MCF 10A (cell line): ENCODE measurements around the gene IGFN1. TPM values are rescaled to one million over a fixed set of nuclear protein-coding genes. Genes with fewer than 3 reads are reported as not detected.

Experiments used
- BruUV-seq: library from RNA; stranded (reverse); fragments of 400-500 nt; replicated peaks from 2 replicates; lab custom pipeline; 2021; lab: Mats Ljungman, UMichigan
- CTCF ChIA-PET: fragments of 300-600 bp; sonication (Branson Sonifier 250); formaldehyde crosslinking; extraction: SDS; loops from one replicate; lab custom pipeline; 2021; ENCODE audit warnings: antibody characterized with exemption, inconsistent platforms; lab: Yijun Ruan, JAX
- POLR2A ChIA-PET: fragments of 300-600, 350-650 bp; sonication (Branson Sonifier 250); formaldehyde crosslinking; extraction: SDS; loops from one replicate; lab custom pipeline; 2020; ENCODE audit warnings: antibody characterized with exemption, inconsistent platforms; lab: Yijun Ruan, JAX
- DNase-seq: peaks from one replicate; pipeline ENCODE4 v3.0.0-alpha.2; 2018; ENCODE audit not compliant: unreplicated experiment
- H3K27ac Mint-ChIP-seq: one replicate; pipeline ENCODE4 v1.8.0; 2022; ENCODE audit warnings: mild to moderate bottlenecking, low read depth, mixed read lengths; ENCODE audit not compliant: unreplicated experiment
- H3K27me3 Mint-ChIP-seq: one replicate; pipeline ENCODE4 v1.8.0; 2022; ENCODE audit warnings: mixed read lengths; ENCODE audit not compliant: insufficient read depth, unreplicated experiment
- H3K36me3 Mint-ChIP-seq: one replicate; pipeline ENCODE4 v1.8.0; 2022; ENCODE audit warnings: mild to moderate bottlenecking, moderate library complexity, mixed read lengths; ENCODE audit not compliant: insufficient read depth, unreplicated experiment
- H3K4me1 Mint-ChIP-seq: one replicate; pipeline ENCODE4 v1.8.0; 2022; ENCODE audit warnings: mixed read lengths; ENCODE audit not compliant: insufficient read depth, unreplicated experiment
- H3K4me3 Mint-ChIP-seq: one replicate; pipeline ENCODE4 v1.8.0; 2022; ENCODE audit warnings: mild to moderate bottlenecking, moderate library complexity, mixed read lengths; ENCODE audit not compliant: unreplicated experiment
- H3K9me3 Mint-ChIP-seq: one replicate; pipeline ENCODE4 v1.8.0; 2022; ENCODE audit warnings: mixed read lengths; ENCODE audit not compliant: unreplicated experiment
- intact Hi-C: fragments of 100-400 bp; cut with micrococcal nuclease; formaldehyde crosslinking; loops from 2 replicates; pipeline ENCODE4 v1.14.1; 2022
- total RNA-seq: library from RNA; stranded (reverse); gene quantifications from 2 replicates; pipeline ENCODE4 v1.2.3, GENCODE V29; 2022
- TF ChIP-seq, protein P1 (sequence below): fragments of 200-600 bp; IDR thresholded peaks from one replicate; pipeline ENCODE4 v1.8.0; 2022; ENCODE audit warnings: antibody characterized with exemption, mild to moderate bottlenecking; ENCODE audit not compliant: unreplicated experiment

Gene IGFN1
- total RNA-seq, 1 experiment from 2014 or later: 0.26 TPM

- peaks cover 5% of the 10 kb centered on the region for H3K4me1 Mint-ChIP-seq
- ChIA-PET POLR2A (interaction anchor here (1.5 kb wide), 1 partner anchor 77 kb away, joined by 3 read pairs; no protein-coding TSS in a partner anchor), CTCF (interaction anchor here (0.5 to 8.1 kb wide), 30 partner anchors 8 to 560 kb away, joined by 3 to 109 read pairs (median 4); no protein-coding TSS in a partner anchor)
- TF ChIP-seq, protein P1, sequence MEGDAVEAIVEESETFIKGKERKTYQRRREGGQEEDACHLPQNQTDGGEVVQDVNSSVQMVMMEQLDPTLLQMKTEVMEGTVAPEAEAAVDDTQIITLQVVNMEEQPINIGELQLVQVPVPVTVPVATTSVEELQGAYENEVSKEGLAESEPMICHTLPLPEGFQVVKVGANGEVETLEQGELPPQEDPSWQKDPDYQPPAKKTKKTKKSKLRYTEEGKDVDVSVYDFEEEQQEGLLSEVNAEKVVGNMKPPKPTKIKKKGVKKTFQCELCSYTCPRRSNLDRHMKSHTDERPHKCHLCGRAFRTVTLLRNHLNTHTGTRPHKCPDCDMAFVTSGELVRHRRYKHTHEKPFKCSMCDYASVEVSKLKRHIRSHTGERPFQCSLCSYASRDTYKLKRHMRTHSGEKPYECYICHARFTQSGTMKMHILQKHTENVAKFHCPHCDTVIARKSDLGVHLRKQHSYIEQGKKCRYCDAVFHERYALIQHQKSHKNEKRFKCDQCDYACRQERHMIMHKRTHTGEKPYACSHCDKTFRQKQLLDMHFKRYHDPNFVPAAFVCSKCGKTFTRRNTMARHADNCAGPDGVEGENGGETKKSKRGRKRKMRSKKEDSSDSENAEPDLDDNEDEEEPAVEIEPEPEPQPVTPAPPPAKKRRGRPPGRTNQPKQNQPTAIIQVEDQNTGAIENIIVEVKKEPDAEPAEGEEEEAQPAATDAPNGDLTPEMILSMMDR: peak; percentile 78
- H3K27me3 Mint-ChIP-seq: no peaks in the 10 kb centered on the region
- H3K4me3 Mint-ChIP-seq: no peak overlapping the region
- H3K9me3 Mint-ChIP-seq: no peaks in the 10 kb centered on the region
- no peak overlapping the region for H3K27ac Mint-ChIP-seq
- no TSS peak for BruUV-seq
- H3K36me3 Mint-ChIP-seq: peaks cover 47% of the 10 kb centered on the region
- DNase-seq: peak; percentile 80
- intact Hi-C loops: loop anchor here (1.0 kb wide), 4 partner anchors 21 to 212 kb away; no protein-coding TSS in a partner anchor
These were observed 41.2 kb upstream of the IGFN1 start for GRCh38 chr1:201149400-201149799.

DNA sequence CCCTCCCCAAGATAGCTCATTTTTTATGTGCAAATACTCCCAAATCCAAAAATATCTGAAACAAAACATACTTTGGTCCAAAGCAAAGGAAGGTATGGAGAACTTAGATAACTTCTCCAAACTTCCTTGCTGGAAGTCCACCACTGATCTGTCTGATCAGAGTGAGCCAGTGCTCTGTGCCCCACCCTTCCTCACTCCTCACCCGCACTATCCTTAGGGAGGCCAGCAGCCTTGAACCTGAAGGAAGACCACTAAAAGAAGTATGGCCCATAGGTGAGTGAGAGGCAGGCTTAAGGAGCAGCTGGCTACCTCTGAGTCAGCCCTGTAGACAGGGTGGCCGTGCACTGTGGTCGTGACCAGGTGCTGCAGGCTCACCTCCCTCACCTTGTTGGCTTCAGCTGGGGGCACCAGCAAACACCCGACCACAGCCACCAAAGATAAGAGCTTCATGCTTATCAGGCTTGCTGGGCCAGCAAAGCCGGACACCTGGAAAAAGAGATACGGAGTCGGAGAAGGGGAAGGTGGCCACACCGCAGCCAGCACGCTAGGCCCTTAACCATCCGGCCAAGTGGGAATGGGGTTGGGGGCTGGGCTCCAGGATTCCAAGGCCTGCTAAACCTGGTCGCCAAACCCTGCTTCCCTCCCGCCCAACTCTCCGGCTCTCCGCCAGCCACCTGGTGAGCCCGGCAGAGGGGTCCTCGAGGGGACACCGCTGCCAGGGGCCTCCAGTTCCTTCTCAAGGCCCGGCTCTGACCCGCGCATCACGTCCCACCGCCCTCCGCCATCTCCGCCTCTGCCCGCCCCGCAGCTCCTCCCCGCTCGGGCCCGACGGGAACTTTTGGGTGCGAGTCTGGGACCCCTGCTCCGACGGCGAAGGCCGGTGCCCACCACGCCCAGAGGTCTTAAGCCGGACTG lies 36.9 kb upstream of the IGFN1 start:
- peak overlapping the region; percentile 14 for H3K27ac Mint-ChIP-seq
- peaks cover 5% of the 10 kb centered on the region for H3K4me1 Mint-ChIP-seq
- CTCF ChIA-PET: interaction anchor here (0.6 to 8.1 kb wide), 17 partner anchors 9 to 408 kb away, joined by 3 to 109 read pairs (median 4); partner anchors contain the start of gene ASCL5
- peaks cover 21% of the 10 kb centered on the region for H3K36me3 Mint-ChIP-seq
- TF ChIP-seq, protein P1: no peak
- intact Hi-C loops: loop anchor here (1.0 kb wide), 1 partner anchor 17 kb away; no protein-coding TSS in a partner anchor
- no TSS peak for BruUV-seq
- no peak for DNase-seq
- H3K9me3 Mint-ChIP-seq: no peaks in the 10 kb centered on the region
- H3K4me3 Mint-ChIP-seq: peak overlapping the region; percentile 82
- peaks cover 12% of the 10 kb centered on the region for H3K27me3 Mint-ChIP-seq
- POLR2A ChIA-PET: interaction anchor here (0.7 to 3.8 kb wide), 32 partner anchors 9 to 599 kb away, joined by 3 to 40 read pairs (median 4); no protein-coding TSS in a partner anchor

DNA sequence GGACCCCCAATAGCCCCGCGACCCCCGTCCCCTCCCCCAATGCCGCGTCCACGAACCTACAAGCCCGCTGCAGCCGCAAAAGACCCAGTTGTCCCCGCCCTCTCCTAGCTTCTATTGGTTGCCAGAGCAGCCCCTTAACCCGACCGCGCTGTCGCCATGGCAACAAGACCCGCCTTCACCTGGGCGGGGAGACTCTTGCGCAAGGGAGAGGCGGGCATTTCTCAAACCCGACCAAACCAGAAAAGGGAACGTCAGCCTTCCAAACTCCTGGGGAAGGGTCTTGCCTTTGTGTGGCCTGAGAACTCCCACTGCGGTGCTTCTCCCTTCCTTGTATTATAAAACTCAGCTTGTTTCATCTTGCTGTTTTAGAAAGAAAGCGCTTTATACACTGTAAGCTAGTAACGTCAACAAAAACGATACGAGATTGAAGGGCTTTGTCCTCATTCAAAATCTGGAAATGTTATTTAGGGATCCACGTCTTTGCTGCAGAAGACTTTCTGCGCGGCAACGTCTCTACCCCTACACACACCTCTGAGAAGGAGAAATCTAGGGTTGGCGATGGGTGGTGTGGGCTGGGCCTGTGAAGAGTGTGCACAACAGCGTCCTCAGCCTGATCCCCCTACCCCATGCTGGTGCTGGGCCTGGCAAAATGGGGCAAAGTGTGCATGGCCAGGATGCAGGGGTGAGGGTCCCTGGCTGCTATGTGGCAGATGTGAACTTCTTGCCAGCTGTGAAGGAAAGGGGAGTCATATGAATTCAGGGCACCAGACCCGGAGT lies 36.0 kb upstream of the IGFN1 start, which contains the start of gene TMEM9:
TSS of gene TMEM9 (minus strand) at position 86 of the 777 bp plus-strand sequence. CDS start 551 bp downstream, outside the sequence.
- DNase-seq: peak; percentile 99
- no TSS peak for BruUV-seq
- peaks cover 12% of the 10 kb centered on the region for H3K27me3 Mint-ChIP-seq
- H3K4me3 Mint-ChIP-seq: peak within 1 kb of the TSS; percentile 82
- TF ChIP-seq, protein P1: no peak
- ChIA-PET POLR2A (interaction anchor here (0.6 to 3.8 kb wide), 31 partner anchors 9 to 600 kb away, joined by 3 to 40 read pairs (median 4); no protein-coding TSS in a partner anchor), CTCF (interaction anchor here (0.6 to 8.1 kb wide), 13 partner anchors 10 to 387 kb away, joined by 3 to 109 read pairs (median 4); no protein-coding TSS in a partner anchor)
- H3K27ac Mint-ChIP-seq: peak within 1 kb of the TSS; percentile 14
- intact Hi-C loops: loop anchor here (1.0 kb wide), 1 partner anchor 16 kb away; no protein-coding TSS in a partner anchor
- H3K9me3 Mint-ChIP-seq: no peaks in the 10 kb centered on the region
- peaks cover 5% of the 10 kb centered on the region for H3K4me1 Mint-ChIP-seq
- peaks cover 21% of the 10 kb centered on the region for H3K36me3 Mint-ChIP-seq
